Measurements from ENCODE around the gene LRFN2.

Gene LRFN2

GRCh38 chr6:40606981-40607380 is 19.8 kb upstream of the LRFN2 start:
- Histone ChIP-seq H3F3A (ENCODE audit: low read depth) (no peaks in the 10 kb centered on the region), H3K9me2 (replicated peaks; ENCODE audit: low read depth, low read length) (no peaks in the 10 kb centered on the region), H3K27me3 (ENCODE audit: insufficient read depth, low read length, poor library complexity, severe bottlenecking) (no peaks in the 10 kb centered on the region), H2AFZ (ENCODE audit: low read length) (no peak overlapping the region), H3K9ac (ENCODE audit: low read depth, low read length, poor library complexity, severe bottlenecking) (no peak overlapping the region), H3K9me3 (ENCODE audit: insufficient read depth, low read depth, low read length) (no peaks in the 10 kb centered on the region), H3K79me2 (ENCODE audit: insufficient read depth, low read length) (no peaks in the 10 kb centered on the region), H3K4me3 (ENCODE audit: low read length, poor library complexity, severe bottlenecking) (no peak overlapping the region), H4K20me1 (ENCODE audit: insufficient read depth, low read length, poor library complexity, severe bottlenecking) (no peaks in the 10 kb centered on the region), H3K36me3 (ENCODE audit: insufficient read depth, low read length) (no peaks in the 10 kb centered on the region), H3K4me1 (ENCODE audit: insufficient read depth, low read length, poor library complexity, severe bottlenecking) (peaks cover 5% of the 10 kb centered on the region), H3K4me2 (ENCODE audit: low read depth, low read length, poor library complexity, severe bottlenecking) (no peak overlapping the region)
- TF ChIP-seq CTCF (conservative IDR thresholded peaks at IDR 0.05; ENCODE audit: low read length) (no peak), EZH2phosphoT487 (IDR thresholded peaks at IDR 0.05; ENCODE audit: borderline replicate concordance) (no peak)

- Histone ChIP-seq H3K9me2 (replicated peaks; ENCODE audit: low read depth, low read length) (no peaks in the 10 kb centered on the region), H3F3A (ENCODE audit: low read depth) (no peaks in the 10 kb centered on the region), H3K4me1 (ENCODE audit: insufficient read depth, low read length, poor library complexity, severe bottlenecking) (peaks cover 5% of the 10 kb centered on the region), H3K4me3 (ENCODE audit: low read length, poor library complexity, severe bottlenecking) (no peak overlapping the region), H3K9ac (ENCODE audit: low read depth, low read length, poor library complexity, severe bottlenecking) (no peak overlapping the region), H3K36me3 (ENCODE audit: insufficient read depth, low read length) (no peaks in the 10 kb centered on the region), H3K27me3 (ENCODE audit: insufficient read depth, low read length, poor library complexity, severe bottlenecking) (no peaks in the 10 kb centered on the region), H3K79me2 (ENCODE audit: insufficient read depth, low read length) (no peaks in the 10 kb centered on the region), H2AFZ (ENCODE audit: low read length) (no peak overlapping the region), H3K9me3 (ENCODE audit: insufficient read depth, low read depth, low read length) (no peaks in the 10 kb centered on the region), H4K20me1 (ENCODE audit: insufficient read depth, low read length, poor library complexity, severe bottlenecking) (no peaks in the 10 kb centered on the region), H3K4me2 (ENCODE audit: low read depth, low read length, poor library complexity, severe bottlenecking) (no peak overlapping the region)
- no peak for TF ChIP-seq EZH2phosphoT487 (IDR thresholded peaks at IDR 0.05; ENCODE audit: borderline replicate concordance)
- no peak for TF ChIP-seq CTCF (conservative IDR thresholded peaks at IDR 0.05; ENCODE audit: low read length)
Measured at GRCh38 chr6:40606526-40606925, 19.4 kb upstream of the LRFN2 start.

- Histone ChIP-seq H3K9ac (ENCODE audit: low read depth, low read length, poor library complexity, severe bottlenecking) (no peak overlapping the region), H4K20me1 (ENCODE audit: insufficient read depth, low read length, poor library complexity, severe bottlenecking) (no peaks in the 10 kb centered on the region), H2AFZ (ENCODE audit: low read length) (no peak overlapping the region), H3K4me2 (ENCODE audit: low read depth, low read length, poor library complexity, severe bottlenecking) (no peak overlapping the region), H3K9me2 (replicated peaks; ENCODE audit: low read depth, low read length) (no peaks in the 10 kb centered on the region), H3K4me1 (ENCODE audit: insufficient read depth, low read length, poor library complexity, severe bottlenecking) (no peaks in the 10 kb centered on the region), H3K36me3 (ENCODE audit: insufficient read depth, low read length) (no peaks in the 10 kb centered on the region), H3K9me3 (ENCODE audit: insufficient read depth, low read depth, low read length) (no peaks in the 10 kb centered on the region), H3F3A (ENCODE audit: low read depth) (no peaks in the 10 kb centered on the region), H3K4me3 (ENCODE audit: low read length, poor library complexity, severe bottlenecking) (no peak overlapping the region), H3K79me2 (ENCODE audit: insufficient read depth, low read length) (no peaks in the 10 kb centered on the region), H3K27me3 (ENCODE audit: insufficient read depth, low read length, poor library complexity, severe bottlenecking) (no peaks in the 10 kb centered on the region)
- TF ChIP-seq EZH2phosphoT487 (IDR thresholded peaks at IDR 0.05; ENCODE audit: borderline replicate concordance): no peak
- no peak for TF ChIP-seq CTCF (conservative IDR thresholded peaks at IDR 0.05; ENCODE audit: low read length)
Measured at GRCh38 chr6:40604082-40604481, 16.9 kb upstream of the LRFN2 start.

All from Loucy (cell line).